ENCODE measurements around the gene EFHD1. TPM values are rescaled to one million over a fixed set of nuclear protein-coding genes. Genes with fewer than 3 reads are reported as not detected.

Gene EFHD1
- total and polyA plus RNA-seq, 2 donors, result 1.4 to 22.1 TPM

Small RNA genes within 50 kb of the gene (small RNA-seq; reads per million reads assigned to genes)
- gene RN7SL359P, result 1.5 reads per million, percentile 82 among the genes with 10 or more reads in this experiment

Other genes starting within 250 kb of the EFHD1 start
- gene ALPG, start 226.8 kb upstream of the EFHD1 start, total RNA-seq, result not detected
- gene ALPG, start 226.8 kb upstream of the EFHD1 start, polyA plus RNA-seq, result not detected
- not detected for gene ALPI, start 177.5 kb upstream of the EFHD1 start, total RNA-seq
- gene ALPI, start 177.5 kb upstream of the EFHD1 start, polyA plus RNA-seq, result not detected
- gene ECEL1, start 145.8 kb upstream of the EFHD1 start, total RNA-seq, result 0.21 TPM
- 0.95 TPM for gene ECEL1, start 145.8 kb upstream of the EFHD1 start, polyA plus RNA-seq
- gene PRSS56, start 113.2 kb upstream of the EFHD1 start, total RNA-seq, result not detected
- gene PRSS56, start 113.2 kb upstream of the EFHD1 start, polyA plus RNA-seq, result not detected
- gene CHRND, start 107.4 kb upstream of the EFHD1 start, total RNA-seq, result 1.3 TPM
- gene CHRND, start 107.4 kb upstream of the EFHD1 start, polyA plus RNA-seq, result not detected
- gene CHRNG, start 93.9 kb upstream of the EFHD1 start, total RNA-seq, result 3.5 TPM
- not detected for gene CHRNG, start 93.9 kb upstream of the EFHD1 start, polyA plus RNA-seq
- gene TIGD1, start 83.0 kb upstream of the EFHD1 start, total RNA-seq, result 4.9 TPM
- 4.5 TPM for gene TIGD1, start 83.0 kb upstream of the EFHD1 start, polyA plus RNA-seq
- gene EIF4E2, start 82.9 kb upstream of the EFHD1 start, total RNA-seq, result 63.3 TPM
- gene EIF4E2, start 82.9 kb upstream of the EFHD1 start, polyA plus RNA-seq, result 63.2 TPM
- gene GIGYF2, start 63.7 kb downstream of the EFHD1 start, total RNA-seq, result 121 TPM
- 29.3 TPM for gene GIGYF2, start 63.7 kb downstream of the EFHD1 start, polyA plus RNA-seq
- 0.63 TPM for gene KCNJ13, start 143.0 kb downstream of the EFHD1 start, total RNA-seq
- not detected for gene KCNJ13, start 143.0 kb downstream of the EFHD1 start, polyA plus RNA-seq
- 0.48 TPM for gene SNORC, start 236.7 kb downstream of the EFHD1 start, total RNA-seq
- gene SNORC, start 236.7 kb downstream of the EFHD1 start, polyA plus RNA-seq, result 0.98 TPM

Data from urinary bladder (tissue), 2 donors.